ENCODE measurements around the gene FDX2. TPM values are rescaled to one million over a fixed set of nuclear protein-coding genes. Genes with fewer than 3 reads are reported as not detected.

The FDX2 gene
- total and polyA plus RNA-seq, 2 of the 8 experiments (the other 6 are each of a cell fraction or from before 2014, with no cell fraction given), result 27.0 to 64.4 TPM

DNA sequence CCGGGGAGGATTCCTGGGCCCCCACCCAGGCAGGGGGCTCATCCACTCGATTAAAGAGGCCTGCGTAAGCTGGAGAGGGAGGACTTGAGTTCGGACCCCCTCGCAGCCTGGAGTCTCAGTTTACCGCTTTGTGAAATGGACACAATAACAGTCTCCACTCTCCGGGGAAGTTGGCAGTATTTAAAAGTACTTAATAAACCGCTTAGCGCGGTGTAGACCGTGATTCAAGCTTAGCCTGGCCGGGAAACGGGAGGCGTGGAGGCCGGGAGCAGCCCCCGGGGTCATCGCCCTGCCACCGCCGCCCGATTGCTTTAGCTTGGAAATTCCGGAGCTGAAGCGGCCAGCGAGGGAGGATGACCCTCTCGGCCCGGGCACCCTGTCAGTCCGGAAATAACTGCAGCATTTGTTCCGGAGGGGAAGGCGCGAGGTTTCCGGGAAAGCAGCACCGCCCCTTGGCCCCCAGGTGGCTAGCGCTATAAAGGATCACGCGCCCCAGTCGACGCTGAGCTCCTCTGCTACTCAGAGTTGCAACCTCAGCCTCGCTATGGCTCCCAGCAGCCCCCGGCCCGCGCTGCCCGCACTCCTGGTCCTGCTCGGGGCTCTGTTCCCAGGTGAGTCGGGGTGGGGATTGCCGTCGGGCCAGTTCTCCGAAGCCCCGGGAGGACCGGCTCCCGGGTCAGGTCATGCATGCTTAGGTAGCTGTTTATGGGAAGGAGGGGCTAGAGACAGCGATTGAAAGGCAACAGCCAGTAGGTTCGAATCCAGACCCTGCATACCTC, 45.0 kb downstream of the FDX2 start, which contains the start of gene ICAM1 (continued):
- TF ChIP-seq TBP (IDR thresholded peaks at IDR 0.05; ENCODE audit: low read depth, low read length) (no peak; the same call in 1 of the 2 replicates), CHD1 (IDR thresholded peaks at IDR 0.05; ENCODE audit: low read depth, low read length) (no peak), RAD21 (IDR thresholded peaks at IDR 0.05 in 1 of 2, conservative IDR thresholded peaks at IDR 0.05 in 1 of 2; ENCODE audit: low read depth in 2 of 2, low read length in 2 of 2) (no peak; a peak in 1 of 4 replicates), KDM1A (IDR thresholded peaks at IDR 0.05; ENCODE audit: borderline replicate concordance, low read length) (peak; percentile 77; the same call in 1 of the 2 replicates), BRCA1 (IDR thresholded peaks at IDR 0.05; ENCODE audit: low read depth, low read length) (no peak), TEAD4 (IDR thresholded peaks at IDR 0.05; ENCODE audit: low read depth, low read length) (no peak), PHF8 (conservative IDR thresholded peaks at IDR 0.05; ENCODE audit: low read depth, low read length) (no peak), FOSL1 (IDR thresholded peaks at IDR 0.05; ENCODE audit: insufficient read depth, low read depth, low read length) (no peak), ZNF274 (IDR thresholded peaks at IDR 0.05; ENCODE audit: borderline replicate concordance, extremely low read depth, low read length) (no peak), SP4 (IDR thresholded peaks at IDR 0.05; ENCODE audit: low read length) (no peak), BACH1 (IDR thresholded peaks at IDR 0.05; ENCODE audit: low read length) (no peak), POU5F1 (IDR thresholded peaks at IDR 0.05; ENCODE audit: low read depth, low read length) (no peak), EZH2 (IDR thresholded peaks at IDR 0.05; ENCODE audit: low read depth, low read length, severe bottlenecking) (peak; percentile 36), SIX5 (IDR thresholded peaks at IDR 0.05; ENCODE audit: low read depth, low read length) (no peak), SUZ12 (IDR thresholded peaks at IDR 0.05; ENCODE audit: low read length) (peak; percentile 1; the same call in 1 of the 2 replicates), RFX5 (IDR thresholded peaks at IDR 0.05; ENCODE audit: borderline replicate concordance, low read depth, low read length) (no peak)
- TF ChIP-seq, protein P1, sequence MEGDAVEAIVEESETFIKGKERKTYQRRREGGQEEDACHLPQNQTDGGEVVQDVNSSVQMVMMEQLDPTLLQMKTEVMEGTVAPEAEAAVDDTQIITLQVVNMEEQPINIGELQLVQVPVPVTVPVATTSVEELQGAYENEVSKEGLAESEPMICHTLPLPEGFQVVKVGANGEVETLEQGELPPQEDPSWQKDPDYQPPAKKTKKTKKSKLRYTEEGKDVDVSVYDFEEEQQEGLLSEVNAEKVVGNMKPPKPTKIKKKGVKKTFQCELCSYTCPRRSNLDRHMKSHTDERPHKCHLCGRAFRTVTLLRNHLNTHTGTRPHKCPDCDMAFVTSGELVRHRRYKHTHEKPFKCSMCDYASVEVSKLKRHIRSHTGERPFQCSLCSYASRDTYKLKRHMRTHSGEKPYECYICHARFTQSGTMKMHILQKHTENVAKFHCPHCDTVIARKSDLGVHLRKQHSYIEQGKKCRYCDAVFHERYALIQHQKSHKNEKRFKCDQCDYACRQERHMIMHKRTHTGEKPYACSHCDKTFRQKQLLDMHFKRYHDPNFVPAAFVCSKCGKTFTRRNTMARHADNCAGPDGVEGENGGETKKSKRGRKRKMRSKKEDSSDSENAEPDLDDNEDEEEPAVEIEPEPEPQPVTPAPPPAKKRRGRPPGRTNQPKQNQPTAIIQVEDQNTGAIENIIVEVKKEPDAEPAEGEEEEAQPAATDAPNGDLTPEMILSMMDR (IDR thresholded peaks at IDR 0.05; ENCODE audit: control extremely low read depth in 1 of 3, insufficient read depth in 1 of 3, low read depth in 1 of 3, low read length in 3 of 3), result peak in 1 of 3 experiments; percentile 11; a peak in 2 of 4 replicates
- TF ChIP-seq, protein P2, sequence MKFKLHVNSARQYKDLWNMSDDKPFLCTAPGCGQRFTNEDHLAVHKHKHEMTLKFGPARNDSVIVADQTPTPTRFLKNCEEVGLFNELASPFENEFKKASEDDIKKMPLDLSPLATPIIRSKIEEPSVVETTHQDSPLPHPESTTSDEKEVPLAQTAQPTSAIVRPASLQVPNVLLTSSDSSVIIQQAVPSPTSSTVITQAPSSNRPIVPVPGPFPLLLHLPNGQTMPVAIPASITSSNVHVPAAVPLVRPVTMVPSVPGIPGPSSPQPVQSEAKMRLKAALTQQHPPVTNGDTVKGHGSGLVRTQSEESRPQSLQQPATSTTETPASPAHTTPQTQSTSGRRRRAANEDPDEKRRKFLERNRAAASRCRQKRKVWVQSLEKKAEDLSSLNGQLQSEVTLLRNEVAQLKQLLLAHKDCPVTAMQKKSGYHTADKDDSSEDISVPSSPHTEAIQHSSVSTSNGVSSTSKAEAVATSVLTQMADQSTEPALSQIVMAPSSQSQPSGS (IDR thresholded peaks at IDR 0.05; ENCODE audit: low read length), result no peak
- TF ChIP-seq, protein P3, sequence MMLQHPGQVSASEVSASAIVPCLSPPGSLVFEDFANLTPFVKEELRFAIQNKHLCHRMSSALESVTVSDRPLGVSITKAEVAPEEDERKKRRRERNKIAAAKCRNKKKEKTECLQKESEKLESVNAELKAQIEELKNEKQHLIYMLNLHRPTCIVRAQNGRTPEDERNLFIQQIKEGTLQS (IDR thresholded peaks at IDR 0.05; ENCODE audit: insufficient read depth, low read depth, low read length), result no peak
